ENCODE measurements around the gene GNB1. TPM values are rescaled to one million over a fixed set of nuclear protein-coding genes. Genes with fewer than 3 reads are reported as not detected.

The GNB1 gene
- total and polyA plus RNA-seq, 8 donors, result 241 to 360 (median 271) TPM

- no peaks in the 10 kb centered on the region for H3K36me3 ChIP-seq
- H3K4me3 ChIP-seq, result no peak overlapping the region
- DNase-seq, result peak in 1 of 4 donors; percentile 81
- no peak for TF ChIP-seq CTCF (IDR thresholded peaks at IDR 0.05)
- no peaks in the 10 kb centered on the region for H3K9me3 ChIP-seq
- intact Hi-C loops (cut with DNase I), result no loop called here
- H3K27ac ChIP-seq, result no peak overlapping the region
- no peak for ATAC-seq
- peaks cover 0 to 8% of the 10 kb centered on the region in 2 donors for H3K27me3 ChIP-seq
- peaks cover 6 to 13% of the 10 kb centered on the region in 2 donors for H3K4me1 ChIP-seq
Measured at GRCh38 chr1:1920608-1921458, 29.9 kb upstream of the GNB1 start.

- no peak for TF ChIP-seq CTCF (IDR thresholded peaks at IDR 0.05)
- H3K4me3 ChIP-seq, result peak overlapping the region in 1 of 2 donors; percentile 58
- peaks cover 6 to 13% of the 10 kb centered on the region in 2 donors for H3K4me1 ChIP-seq
- ATAC-seq (no peak), DNase-seq (no peak)
- no peaks in the 10 kb centered on the region for H3K36me3 ChIP-seq
- intact Hi-C loops (cut with DNase I), result no loop called here
- H3K27ac ChIP-seq, result peak overlapping the region in 1 of 2 donors; percentile 57
- peaks cover 0 to 8% of the 10 kb centered on the region in 2 donors for H3K27me3 ChIP-seq
- no peaks in the 10 kb centered on the region for H3K9me3 ChIP-seq
Measured at GRCh38 chr1:1920057-1920607, 29.2 kb upstream of the GNB1 start.

GRCh38 chr1:1919304-1920056 is 28.6 kb upstream of the GNB1 start:
- H3K9me3 ChIP-seq, result no peaks in the 10 kb centered on the region
- intact Hi-C loops (cut with DNase I), result no loop called here
- H3K27me3 ChIP-seq, result peaks cover 0 to 8% of the 10 kb centered on the region in 2 donors
- H3K36me3 ChIP-seq, result no peaks in the 10 kb centered on the region
- ATAC-seq, result peak; percentile 92
- peaks cover 6 to 13% of the 10 kb centered on the region in 2 donors for H3K4me1 ChIP-seq
- peak; percentile 90 to 100 (median 100) for DNase-seq
- H3K4me3 ChIP-seq, result peak overlapping the region; percentile 43 to 58
- no peak for TF ChIP-seq CTCF (IDR thresholded peaks at IDR 0.05)
- H3K27ac ChIP-seq, result peak overlapping the region in 1 of 2 donors; percentile 57

GRCh38 chr1:1918901-1919303 is 28.0 kb upstream of the GNB1 start, which contains the start of gene TMEM52:
TSS of gene TMEM52 (minus strand) at chr1:1919279. CDS start at chr1:1919265, 14 bp downstream.
- DNase-seq, result no peak
- Histone ChIP-seq H3K36me3 (no peaks in the 10 kb centered on the region), H3K9me3 (no peaks in the 10 kb centered on the region), H3K27me3 (peaks cover 0 to 8% of the 10 kb centered on the region in 2 donors), H3K4me3 (peak within 1 kb of the TSS; percentile 43 to 58), H3K27ac (peak within 1 kb of the TSS in 1 of 2 donors; percentile 57), H3K4me1 (peaks cover 6 to 13% of the 10 kb centered on the region in 2 donors)
- TF ChIP-seq CTCF (IDR thresholded peaks at IDR 0.05), result no peak
- peak; percentile 23 for ATAC-seq
- intact Hi-C loops (cut with DNase I), result no loop called here
